Aorta (tissue), 5 donors: ENCODE results near the gene TTC8. TPM values are rescaled to one million over a fixed set of nuclear protein-coding genes. Genes with fewer than 3 reads are reported as not detected.

Experiments used
- ATAC-seq: fragments of 200-7000 bp; cut with Tn5 transposase; one replicate; pipeline ENCODE4 v1.9.1; 2022; ENCODE audit warnings: moderate library complexity; ENCODE audit not compliant: low FRiP score
- DNase-seq, 2 donors: peaks; one replicate each; pipeline ENCODE4 v3.0.0-alpha.2; 2020
- H3K27ac ChIP-seq, 2 donors: one replicate each; pipeline ENCODE4 v1.5.1; 2013; ENCODE audit warnings: low read length in 2 of 2, mild to moderate bottlenecking in 2 of 2, moderate library complexity in 2 of 2, control low read depth in 1 of 2, inconsistent platforms in 1 of 2, low read depth in 1 of 2
- H3K27me3 ChIP-seq, 2 donors: one replicate each; pipeline ENCODE4 v1.6.1; 2013; ENCODE audit warnings: control low read depth in 1 of 2, low read length in 1 of 2, mild to moderate bottlenecking in 1 of 2, moderate library complexity in 1 of 2; ENCODE audit not compliant: insufficient read depth in 2 of 2, control insufficient read depth in 1 of 2
- H3K36me3 ChIP-seq, 2 donors: one replicate each; pipeline ENCODE4 v1.6.1; 2013; ENCODE audit warnings: control low read depth in 1 of 2, low read length in 1 of 2, mild to moderate bottlenecking in 1 of 2; ENCODE audit not compliant: insufficient read depth in 2 of 2, control insufficient read depth in 1 of 2
- H3K4me1 ChIP-seq, 2 donors: one replicate each; pipeline ENCODE4 v1.6.1; 2013; ENCODE audit warnings: low read length in 2 of 2, control low read depth in 1 of 2, mild to moderate bottlenecking in 1 of 2, moderate library complexity in 1 of 2; ENCODE audit not compliant: insufficient read depth in 2 of 2, control insufficient read depth in 1 of 2
- H3K4me3 ChIP-seq, 2 donors: one replicate each; pipeline ENCODE4 v1.5.1; 2013; ENCODE audit warnings: low read length in 2 of 2, control low read depth in 1 of 2, mild to moderate bottlenecking in 1 of 2
- H3K9me3 ChIP-seq: one replicate; pipeline ENCODE4 v1.6.1; 2013; ENCODE audit warnings: mild to moderate bottlenecking, low read length; ENCODE audit not compliant: control insufficient read depth
- WGBS, 2 donors: extraction: QIAGEN DNeasy Blood & Tissue Kit; methylation state at CpG; one replicate each; pipeline ENCODE4 v1.1.7; 2013; 5-methylcytosine and 5-hydroxymethylcytosine counted together
- intact Hi-C, 2 donors: fragments of 100-400 bp; cut with DNase I; formaldehyde crosslinking; loops; one replicate each; pipeline versions ENCODE4 v1.14.2 to v1.15.0; 2022
- polyA plus RNA-seq, 2 donors: library from polyadenylated mRNA; stranded (reverse); fragments of 200-250 nt; gene quantifications; one replicate each; pipeline ENCODE4 v1.2.3, GENCODE V29; 2013
- total RNA-seq, 2 donors: library from RNA; stranded (reverse); fragmentation: NEBNext Ultra II Directional; extraction: Animal tissue kit (Norgen Biotek cat#: 25700); gene quantifications; one replicate each; pipeline ENCODE4 v1.2.1, GENCODE V29; 2021
- donor health status: healthy with polysubstance abuse.
- donor health status: Bipolar disorder and iron deficiency.
- donor health status: DM: no; HTN: no; CAD: no.
- donor health status: DM: no; HTN: no; CAD: no.
- donor health status: DM: yes; HTN: yes; CAD: no.

TTC8 gene
- total and polyA plus RNA-seq, 4 donors, result 10.5 to 23.1 (median 17.9) TPM

- Histone ChIP-seq H3K36me3 (no peaks in the 10 kb centered on the region), H3K4me3 (peak within 1 kb of the TSS; percentile 46 to 62), H3K27ac (peak within 1 kb of the TSS in 1 of 2 donors; percentile 14), H3K27me3 (no peaks in the 10 kb centered on the region), H3K9me3 (no peaks in the 10 kb centered on the region), H3K4me1 (no peaks in the 10 kb centered on the region)
- DNase-seq (peak; percentile 83 to 94), ATAC-seq (peak; percentile 94)
- 0% methylated on average over 44 to 111 of the region's 111 CpGs for WGBS, 2 donors
- intact Hi-C loops, result no loop called here
Measured at GRCh38 chr14:88792473-88793258, 31.8 kb upstream of the TTC8 start, which contains the start of gene EML5. Gene EML5, minus strand, starts transcription at chr14:88792953. Its CDS starts 450 bp downstream, at chr14:88792503.

- Histone ChIP-seq H3K9me3 (no peaks in the 10 kb centered on the region), H3K27me3 (no peaks in the 10 kb centered on the region), H3K4me1 (no peaks in the 10 kb centered on the region), H3K36me3 (no peaks in the 10 kb centered on the region), H3K27ac (no peak overlapping the region), H3K4me3 (peak overlapping the region; percentile 46 to 62)
- no peak for DNase-seq
- 43 to 46% methylated on average over 13 of the region's 13 CpGs for WGBS, 2 donors
- ATAC-seq, result no peak
- intact Hi-C loops, result no loop called here
Measured at GRCh38 chr14:88793259-88793625, 31.2 kb upstream of the TTC8 start.

GRCh38 chr14:88798156-88798555, 26.3 kb upstream of the TTC8 start:
- Histone ChIP-seq H3K4me1 (no peaks in the 10 kb centered on the region), H3K27ac (no peak overlapping the region), H3K9me3 (no peaks in the 10 kb centered on the region), H3K36me3 (no peaks in the 10 kb centered on the region), H3K4me3 (no peak overlapping the region), H3K27me3 (no peaks in the 10 kb centered on the region)
- WGBS, 2 donors, result 57 to 65% methylated on average over 4 of the region's 4 CpGs
- DNase-seq (no peak), ATAC-seq (no peak)
- intact Hi-C loops, result no loop called here

DNA sequence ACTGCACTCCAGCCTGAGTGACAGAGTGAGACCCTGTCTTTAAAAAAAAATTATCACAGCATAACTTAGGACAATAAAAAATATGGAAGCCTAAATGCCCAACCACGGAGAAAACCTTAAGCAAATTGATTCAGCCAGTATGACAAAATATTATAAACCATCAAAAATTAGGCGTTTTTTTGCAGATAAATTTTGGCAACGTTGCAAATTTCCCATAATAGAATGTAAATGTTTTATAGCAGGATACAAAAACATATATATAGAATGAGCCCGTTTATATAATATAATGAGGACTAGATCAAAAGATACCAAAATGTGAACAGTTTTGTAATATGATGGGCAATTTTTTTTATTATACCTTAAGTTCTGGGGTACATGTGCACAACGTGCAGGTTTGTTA, 24.9 kb upstream of the TTC8 start:
- Histone ChIP-seq H3K4me3 (no peak overlapping the region), H3K27me3 (no peaks in the 10 kb centered on the region), H3K4me1 (no peaks in the 10 kb centered on the region), H3K36me3 (no peaks in the 10 kb centered on the region), H3K9me3 (no peaks in the 10 kb centered on the region), H3K27ac (no peak overlapping the region)
- 64 to 66% methylated on average over 5 of the region's 5 CpGs for whole genome bisulfite sequencing, 2 donors
- intact Hi-C loops, result no loop called here
- no peak for DNase-seq
- ATAC-seq, result no peak

DNA sequence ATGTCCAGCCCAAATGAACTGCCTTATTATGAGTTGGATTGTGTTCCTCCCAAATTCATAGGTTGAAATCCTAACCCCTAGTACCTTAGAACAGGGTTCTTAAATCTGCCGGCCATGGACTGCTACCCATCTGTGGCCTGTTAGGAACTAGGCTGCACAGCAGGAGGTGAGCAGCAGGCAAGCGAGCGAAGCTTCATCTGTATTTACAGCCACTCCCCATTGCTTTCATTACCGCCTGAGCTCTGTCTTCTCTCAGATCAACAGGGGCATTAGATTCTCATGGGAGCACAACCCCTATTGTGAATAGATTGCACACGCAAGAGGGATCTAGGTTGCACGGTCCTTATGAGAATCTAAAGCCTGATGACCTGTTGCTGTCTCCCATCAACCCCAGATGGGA, 21.9 kb upstream of the TTC8 start:
- WGBS, 2 donors, result 63 to 67% methylated on average over 6 of the region's 6 CpGs
- H3K4me3 ChIP-seq, result no peak overlapping the region
- no peak overlapping the region for H3K27ac ChIP-seq
- H3K27me3 ChIP-seq, result no peaks in the 10 kb centered on the region
- no peaks in the 10 kb centered on the region for H3K9me3 ChIP-seq
- H3K4me1 ChIP-seq, result no peaks in the 10 kb centered on the region
- ATAC-seq, result no peak
- intact Hi-C loops, result no loop called here
- no peaks in the 10 kb centered on the region for H3K36me3 ChIP-seq
- no peak for DNase-seq

DNA sequence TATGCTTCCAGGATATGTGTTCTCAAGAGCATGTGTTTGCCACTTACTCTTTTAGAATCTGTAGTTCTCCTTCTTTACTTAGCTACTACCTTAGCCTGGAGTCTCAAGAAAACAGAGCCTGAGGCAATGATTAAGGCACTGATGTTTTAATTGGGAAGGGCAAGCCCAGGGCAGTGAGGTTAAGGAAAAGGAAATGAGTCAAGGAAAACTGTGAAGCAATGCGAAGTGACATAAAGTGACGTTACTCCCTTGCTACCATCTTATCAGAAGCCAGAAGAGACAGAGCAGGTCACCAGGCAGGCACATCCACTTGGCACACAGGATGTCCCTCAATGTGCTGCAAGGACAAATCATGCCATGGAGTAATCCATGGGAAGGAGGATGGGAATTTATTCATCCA, 20.4 kb upstream of the TTC8 start:
- Histone ChIP-seq H3K27me3 (no peaks in the 10 kb centered on the region), H3K36me3 (no peaks in the 10 kb centered on the region), H3K4me3 (no peak overlapping the region), H3K27ac (no peak overlapping the region), H3K9me3 (no peaks in the 10 kb centered on the region), H3K4me1 (no peaks in the 10 kb centered on the region)
- intact Hi-C loops, result no loop called here
- no peak for DNase-seq
- no peak for ATAC-seq
- WGBS, 2 donors, result 63 to 83% methylated on average over 2 of the region's 2 CpGs

- no peaks in the 10 kb centered on the region for H3K36me3 ChIP-seq
- 36 to 66% methylated on average over 1 of the region's 1 CpG for WGBS, 2 donors
Measured at GRCh38 chr14:88804477-88804876, 20.0 kb upstream of the TTC8 start.

GRCh38 chr14:88808359-88808758, 16.1 kb upstream of the TTC8 start:
- intact Hi-C loops, result no loop called here
- H3K4me3 ChIP-seq, result no peak overlapping the region

More at GRCh38 chr14:88804477-88804876, 20.0 kb upstream of the TTC8 start:
- Histone ChIP-seq H3K4me1 (no peaks in the 10 kb centered on the region), H3K9me3 (no peaks in the 10 kb centered on the region), H3K27me3 (no peaks in the 10 kb centered on the region), H3K27ac (no peak overlapping the region), H3K4me3 (no peak overlapping the region)
- DNase-seq (no peak), ATAC-seq (no peak)
- intact Hi-C loops, result no loop called here

GRCh38 chr14:88815980-88816379, 8.5 kb upstream of the TTC8 start:
- Histone ChIP-seq H3K27ac (no peak overlapping the region), H3K4me3 (no peak overlapping the region), H3K9me3 (no peaks in the 10 kb centered on the region), H3K4me1 (no peaks in the 10 kb centered on the region), H3K27me3 (no peaks in the 10 kb centered on the region), H3K36me3 (no peaks in the 10 kb centered on the region)
- intact Hi-C loops, result no loop called here
- 93 to 96% methylated on average over 4 of the region's 4 CpGs for WGBS, 2 donors
- ATAC-seq (no peak), DNase-seq (no peak)

More at GRCh38 chr14:88808359-88808758, 16.1 kb upstream of the TTC8 start:
- no peaks in the 10 kb centered on the region for H3K36me3 ChIP-seq
- H3K27ac ChIP-seq, result no peak overlapping the region
- H3K4me1 ChIP-seq, result no peaks in the 10 kb centered on the region
- ATAC-seq, result no peak
- H3K9me3 ChIP-seq, result no peaks in the 10 kb centered on the region
- H3K27me3 ChIP-seq, result no peaks in the 10 kb centered on the region
- no peak for DNase-seq
